ENCODE measurements around the gene TEX22.

GRCh38 chr14:105394714-105395537 lies 3.4 kb upstream of the TEX22 start:
- TF ChIP-seq CTCF (IDR thresholded peaks at IDR 0.05) (no peak), POLR2A (IDR thresholded peaks at IDR 0.05) (no peak)
